ENCODE results near the gene COL19A1.

The COL19A1 gene

DNA sequence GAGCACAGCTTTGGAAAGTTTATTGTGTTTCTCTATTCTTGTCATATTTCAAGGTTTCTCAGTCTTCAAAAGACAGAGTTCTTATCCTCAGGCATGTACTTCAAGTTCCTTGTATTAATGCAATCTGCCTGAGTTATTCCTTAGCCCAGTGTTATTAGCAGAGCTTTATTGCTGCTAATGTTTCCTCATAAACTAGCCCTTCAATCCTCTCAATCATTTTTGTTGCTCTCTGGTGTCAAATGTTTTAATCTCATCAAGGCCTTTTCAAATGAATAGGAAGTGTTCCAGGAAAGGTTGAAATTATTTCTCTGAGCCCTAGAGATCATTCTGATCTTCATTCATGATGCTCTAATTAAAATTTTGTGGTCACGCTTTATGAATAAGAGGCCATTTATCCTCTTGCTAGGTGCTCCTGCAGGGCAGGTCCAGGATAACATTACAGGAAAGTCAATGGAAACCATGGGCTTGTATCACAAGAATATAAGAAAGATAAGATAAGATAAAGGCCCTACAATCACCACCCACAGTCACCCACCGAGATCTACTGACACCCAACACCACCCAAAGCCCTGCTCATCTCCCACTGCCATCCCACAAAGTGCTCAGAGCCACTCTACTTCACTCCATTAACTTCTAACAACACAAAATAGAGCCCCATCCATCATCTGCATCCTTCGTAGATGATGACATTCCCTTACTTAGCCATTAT lies 310.6 kb downstream of the COL19A1 start:
- no peak for TF ChIP-seq YY1 (IDR thresholded peaks at IDR 0.05; ENCODE audit: low read depth)
- no peak for TF ChIP-seq CREB1 (IDR thresholded peaks at IDR 0.05; ENCODE audit: low read depth)
- TF ChIP-seq, protein P1, sequence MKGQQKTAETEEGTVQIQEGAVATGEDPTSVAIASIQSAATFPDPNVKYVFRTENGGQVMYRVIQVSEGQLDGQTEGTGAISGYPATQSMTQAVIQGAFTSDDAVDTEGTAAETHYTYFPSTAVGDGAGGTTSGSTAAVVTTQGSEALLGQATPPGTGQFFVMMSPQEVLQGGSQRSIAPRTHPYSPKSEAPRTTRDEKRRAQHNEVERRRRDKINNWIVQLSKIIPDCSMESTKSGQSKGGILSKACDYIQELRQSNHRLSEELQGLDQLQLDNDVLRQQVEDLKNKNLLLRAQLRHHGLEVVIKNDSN (IDR thresholded peaks at IDR 0.05) = no peak
- no peak for TF ChIP-seq FOXM1 (IDR thresholded peaks at IDR 0.05; ENCODE audit: borderline replicate concordance, low read depth)
- TF ChIP-seq ZBTB7A (IDR thresholded peaks at IDR 0.05; ENCODE audit: low read depth) = no peak
- no peak for TF ChIP-seq REST (IDR thresholded peaks at IDR 0.05; ENCODE audit: low read depth)
- no peak for TF ChIP-seq EP300 (IDR thresholded peaks at IDR 0.05; ENCODE audit: borderline replicate concordance)
- TF ChIP-seq NFIC (IDR thresholded peaks at IDR 0.05) = no peak
- no peak for TF ChIP-seq TAF1 (IDR thresholded peaks at IDR 0.05; ENCODE audit: low read depth)
- TF ChIP-seq TCF12 (IDR thresholded peaks at IDR 0.05; ENCODE audit: low read depth) = no peak
- TF ChIP-seq, protein P2, sequence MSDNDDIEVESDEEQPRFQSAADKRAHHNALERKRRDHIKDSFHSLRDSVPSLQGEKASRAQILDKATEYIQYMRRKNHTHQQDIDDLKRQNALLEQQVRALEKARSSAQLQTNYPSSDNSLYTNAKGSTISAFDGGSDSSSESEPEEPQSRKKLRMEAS (IDR thresholded peaks at IDR 0.05) = no peak
- TF ChIP-seq EGR1 (IDR thresholded peaks at IDR 0.05) = no peak
- no peak for TF ChIP-seq TEAD4 (IDR thresholded peaks at IDR 0.05)
- no peak for TF ChIP-seq CEBPB (IDR thresholded peaks at IDR 0.05)
- no peak for TF ChIP-seq RAD21 (IDR thresholded peaks at IDR 0.05; ENCODE audit: low read depth)

- no peak for TF ChIP-seq NFIC (IDR thresholded peaks at IDR 0.05)
- no peak for TF ChIP-seq EGR1 (IDR thresholded peaks at IDR 0.05)
- no peak for TF ChIP-seq TAF1 (IDR thresholded peaks at IDR 0.05; ENCODE audit: low read depth)
- TF ChIP-seq, protein P1 (IDR thresholded peaks at IDR 0.05) = no peak
- TF ChIP-seq RAD21 (IDR thresholded peaks at IDR 0.05; ENCODE audit: low read depth) = no peak
- TF ChIP-seq EP300 (IDR thresholded peaks at IDR 0.05; ENCODE audit: borderline replicate concordance) = no peak
- TF ChIP-seq TEAD4 (IDR thresholded peaks at IDR 0.05) = no peak
Observed at GRCh38 chr6:70180183-70180900, 314.0 kb downstream of the COL19A1 start.

- no peak for TF ChIP-seq TCF12 (IDR thresholded peaks at IDR 0.05; ENCODE audit: low read depth)
- TF ChIP-seq TEAD4 (IDR thresholded peaks at IDR 0.05) = no peak
Observed at GRCh38 chr6:70180901-70181599, 314.7 kb downstream of the COL19A1 start.

DNA sequence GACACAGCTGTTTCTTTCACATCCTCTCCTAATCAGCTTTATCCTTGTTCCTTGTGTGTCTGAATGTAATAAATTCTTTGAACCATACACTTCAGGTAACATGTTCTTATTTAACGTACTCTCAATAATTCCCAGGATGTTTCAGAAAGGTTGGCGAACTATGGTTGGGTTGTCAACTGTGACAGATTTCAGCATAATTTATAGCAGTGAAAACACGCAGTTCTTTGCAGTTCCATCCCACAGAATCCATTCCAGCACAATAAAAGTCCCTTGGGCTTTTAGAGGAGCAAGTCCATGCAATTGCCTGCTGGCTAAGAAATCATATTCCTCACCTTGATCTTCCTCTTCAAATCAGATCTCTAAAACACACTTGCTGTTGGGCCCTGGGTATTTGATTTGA lies 317.2 kb downstream of the COL19A1 start:
- TF ChIP-seq CEBPB (IDR thresholded peaks at IDR 0.05) = no peak
- TF ChIP-seq, protein P1 (IDR thresholded peaks at IDR 0.05) = no peak
- no peak for TF ChIP-seq REST (IDR thresholded peaks at IDR 0.05; ENCODE audit: low read depth)
- no peak for TF ChIP-seq FOXM1 (IDR thresholded peaks at IDR 0.05; ENCODE audit: borderline replicate concordance, low read depth)
- no peak for TF ChIP-seq ZBTB7A (IDR thresholded peaks at IDR 0.05; ENCODE audit: low read depth)
- TF ChIP-seq EP300 (IDR thresholded peaks at IDR 0.05; ENCODE audit: borderline replicate concordance) = no peak
- TF ChIP-seq TEAD4 (IDR thresholded peaks at IDR 0.05) = no peak
- no peak for TF ChIP-seq CREB1 (IDR thresholded peaks at IDR 0.05; ENCODE audit: low read depth)
- no peak for TF ChIP-seq YY1 (IDR thresholded peaks at IDR 0.05; ENCODE audit: low read depth)
- no peak for TF ChIP-seq EGR1 (IDR thresholded peaks at IDR 0.05)
- TF ChIP-seq, protein P2 (IDR thresholded peaks at IDR 0.05) = no peak

DNA sequence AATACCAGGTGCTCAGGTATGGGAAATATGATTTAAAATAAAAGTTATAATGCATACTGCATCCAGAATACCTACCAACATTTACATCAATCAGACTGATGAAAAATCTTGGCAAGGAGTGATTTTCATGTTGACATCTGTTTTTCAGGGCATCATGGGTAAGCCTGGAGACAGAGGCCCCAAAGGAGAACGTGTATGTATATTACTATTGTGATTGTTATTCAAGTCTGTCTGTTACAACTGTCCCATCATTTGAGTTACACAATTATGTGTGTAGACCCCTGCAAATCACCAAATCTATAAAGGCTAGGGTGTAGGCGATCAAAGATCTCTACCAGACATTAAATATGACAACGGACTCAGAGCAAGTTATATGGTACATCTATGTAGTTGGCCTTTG lies 318.4 kb downstream of the COL19A1 start:
- TF ChIP-seq NFIC (IDR thresholded peaks at IDR 0.05) (no peak), EGR1 (IDR thresholded peaks at IDR 0.05) (no peak), ZBTB7A (IDR thresholded peaks at IDR 0.05; ENCODE audit: low read depth) (no peak), CREB1 (IDR thresholded peaks at IDR 0.05; ENCODE audit: low read depth) (no peak), TAF1 (IDR thresholded peaks at IDR 0.05; ENCODE audit: low read depth) (no peak), EP300 (IDR thresholded peaks at IDR 0.05; ENCODE audit: borderline replicate concordance) (no peak), YY1 (IDR thresholded peaks at IDR 0.05; ENCODE audit: low read depth) (no peak), REST (IDR thresholded peaks at IDR 0.05; ENCODE audit: low read depth) (no peak), RAD21 (IDR thresholded peaks at IDR 0.05; ENCODE audit: low read depth) (no peak), TEAD4 (IDR thresholded peaks at IDR 0.05) (no peak), FOXM1 (IDR thresholded peaks at IDR 0.05; ENCODE audit: borderline replicate concordance, low read depth) (no peak), CEBPB (IDR thresholded peaks at IDR 0.05) (no peak), TCF12 (IDR thresholded peaks at IDR 0.05; ENCODE audit: low read depth) (no peak)
- TF ChIP-seq, protein P2 (IDR thresholded peaks at IDR 0.05) = no peak
- TF ChIP-seq, protein P1 (IDR thresholded peaks at IDR 0.05) = no peak

Measured in Ishikawa (cell line).